HepG2 (cell line): ENCODE results near the gene ABHD6. TPM values are rescaled to one million over a fixed set of nuclear protein-coding genes. Genes with fewer than 3 reads are reported as not detected.
A peak's percentile ranks its signal among the peaks of the same experiment; 100 is the strongest.

Source experiments
- FOSL2 ChIP-seq: sonication (generic); formaldehyde crosslinking; IDR thresholded peaks from 2 replicates; pipeline ENCODE4 v1.4.0; 2020; ENCODE audit warnings: missing genetic modification reagents
- FOXK1 ChIP-seq: sonication (generic); formaldehyde crosslinking; IDR thresholded peaks from 2 replicates; pipeline ENCODE4 v1.4.0; 2020; ENCODE audit warnings: low read depth, missing genetic modification reagents, borderline replicate concordance
- MAF1 ChIP-seq: sonication (generic); formaldehyde crosslinking; IDR thresholded peaks from 2 replicates; pipeline ENCODE4 v1.5.0; 2020; ENCODE audit warnings: missing genetic modification reagents, borderline replicate concordance
- SAFB2 ChIP-seq: sonication (generic); formaldehyde crosslinking; IDR thresholded peaks from 2 replicates; pipeline ENCODE4 v1.5.1; 2020; ENCODE audit warnings: missing genetic modification reagents, low read depth, mild to moderate bottlenecking, borderline replicate concordance
- SCMH1 ChIP-seq: sonication (generic); formaldehyde crosslinking; IDR thresholded peaks from 2 replicates; pipeline ENCODE4 v1.9.0; 2021; ENCODE audit warnings: missing genetic modification reagents, mild to moderate bottlenecking, borderline replicate concordance
- SIN3B ChIP-seq: fragments of 150-350 bp; IDR thresholded peaks from 2 replicates; pipeline ENCODE4 v1.6.1; 2014; ENCODE audit warnings: low read length
- SIX1 ChIP-seq: sonication (generic); formaldehyde crosslinking; IDR thresholded peaks from 2 replicates; pipeline ENCODE4 v1.4.0; 2020; ENCODE audit warnings: missing genetic modification reagents, borderline replicate concordance
- SNAPC2 ChIP-seq: sonication (generic); formaldehyde crosslinking; IDR thresholded peaks from 2 replicates; pipeline ENCODE4 v1.8.1; 2022; ENCODE audit warnings: mild to moderate bottlenecking, missing genetic modification reagents
- YY1 ChIP-seq: IDR thresholded peaks from 2 replicates; pipeline ENCODE4 v1.6.1; 2011; ENCODE audit warnings: low read length, low read depth, moderate library complexity, mild to moderate bottlenecking; ENCODE audit not compliant: insufficient read depth, insufficient replicate concordance
- ZFP36 ChIP-seq: fragments of 150-350 bp; IDR thresholded peaks from 2 replicates; pipeline ENCODE4 v1.6.1; 2018; ENCODE audit warnings: borderline replicate concordance, low read length, low read depth; ENCODE audit not compliant: partially characterized antibody
- ZNF234 ChIP-seq: sonication (generic); formaldehyde crosslinking; conservative IDR thresholded peaks from 2 replicates; pipeline ENCODE4 v1.5.1; 2020; ENCODE audit warnings: mild to moderate bottlenecking, missing genetic modification reagents
- ZNF354B ChIP-seq: sonication (generic); formaldehyde crosslinking; IDR thresholded peaks from 2 replicates; pipeline ENCODE4 v1.8.0; 2022; ENCODE audit warnings: mild to moderate bottlenecking, missing genetic modification reagents
- ZNF660 ChIP-seq: sonication (generic); formaldehyde crosslinking; IDR thresholded peaks from 2 replicates; pipeline ENCODE4 v1.5.1; 2020; ENCODE audit warnings: mild to moderate bottlenecking, low read depth, missing genetic modification reagents, borderline replicate concordance
- ZNF788 ChIP-seq: sonication (generic); formaldehyde crosslinking; IDR thresholded peaks from 2 replicates; pipeline ENCODE4 v1.5.0; 2020; ENCODE audit warnings: mild to moderate bottlenecking, missing genetic modification reagents, borderline replicate concordance
- polyA plus RNA-seq, 8 experiments: library from polyadenylated mRNA; depleted of rRNA in 3 of 8; stranded (reverse) in 7 of 8; unstranded in 1 of 8; fragments of >200 nt; fragmentation: Illumina TruSeq in 4 of 8; extraction: Trizol in 4 of 8; gene quantifications; 2 replicates each; pipeline versions ENCODE4 v1.2.1 to v1.2.3, GENCODE V29; 2011 to 2016; ENCODE audit warnings: low read depth in 4 of 8, missing spikeins in 1 of 8, mixed read lengths in 1 of 8; ENCODE audit not compliant: insufficient read depth in 1 of 8
- total RNA-seq, 5 experiments: library from RNA; depleted of rRNA; stranded (reverse); fragments of >200 nt; fragmentation: Illumina TruSeq; extraction: Trizol; gene quantifications; 2 replicates each; pipeline ENCODE4 v1.2.3, GENCODE V29; 2016; ENCODE audit warnings: low read depth in 1 of 5
- TF ChIP-seq, protein P1 (sequence below): sonication (generic); formaldehyde crosslinking; IDR thresholded peaks from 2 replicates; pipeline ENCODE4 v1.4.0; 2020; ENCODE audit warnings: missing genetic modification reagents
- TF ChIP-seq, protein P2 (sequence below): sonication (generic); formaldehyde crosslinking; IDR thresholded peaks from 2 replicates; pipeline ENCODE4 v1.8.0; 2023; ENCODE audit warnings: mild to moderate bottlenecking, missing genetic modification reagents
- TF ChIP-seq, protein P3 (sequence below): sonication (generic); formaldehyde crosslinking; conservative IDR thresholded peaks from 2 replicates; pipeline ENCODE4 v1.4.0; 2020; ENCODE audit warnings: missing genetic modification reagents
- TF ChIP-seq, protein P4 (sequence below): sonication (generic); formaldehyde crosslinking; IDR thresholded peaks from 2 replicates; pipeline ENCODE4 v1.5.1; 2020; ENCODE audit warnings: mild to moderate bottlenecking, missing genetic modification reagents

ABHD6 gene
- total and polyA plus RNA-seq, 2 of the 13 experiments (the other 11 are each of a cell fraction or from before 2014, with no cell fraction given): 9.0 to 17.2 TPM

DNA sequence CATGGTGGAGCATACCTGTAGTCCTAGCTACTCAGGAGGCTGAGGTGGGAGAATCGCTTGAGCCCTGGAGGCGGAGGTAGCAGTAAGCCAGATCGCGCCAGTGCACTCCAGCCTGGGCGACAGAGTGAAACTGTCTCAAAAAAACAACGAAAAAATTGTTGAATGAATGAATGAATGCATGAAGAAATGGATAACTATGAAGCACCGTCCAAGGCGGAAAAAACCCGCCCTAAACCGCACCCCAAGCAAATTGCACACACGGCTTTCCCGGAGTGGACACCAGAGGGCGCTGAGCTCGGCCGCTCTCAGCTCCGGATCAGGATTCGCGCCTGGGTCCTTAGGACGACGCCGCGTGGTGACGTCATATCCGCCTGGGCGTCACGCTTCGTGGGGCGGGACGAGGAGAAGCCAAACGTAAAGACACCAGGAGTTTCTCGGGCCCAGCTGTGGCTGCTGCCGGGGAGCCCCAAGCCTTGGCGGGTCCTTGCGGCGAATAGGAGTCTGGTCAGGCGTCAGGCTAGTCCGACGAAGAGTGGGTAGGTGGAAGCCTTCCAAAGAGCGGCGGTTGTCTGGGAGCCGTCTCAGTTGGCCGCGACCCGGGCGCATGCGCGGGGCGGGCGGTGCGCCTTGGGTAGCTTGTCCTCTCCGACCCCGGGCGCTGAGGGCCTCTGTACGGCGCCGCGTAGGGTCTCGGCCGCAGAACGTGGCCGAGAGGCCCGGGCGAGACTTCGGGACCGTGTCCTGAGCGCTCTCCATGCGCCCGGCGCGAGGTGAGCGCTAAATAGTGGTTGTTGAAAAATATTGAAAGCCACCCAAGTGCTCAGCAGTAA, 68.5 kb downstream of the ABHD6 start, which contains the start of the genes HTD2 and RPP14 (continued):
- TF ChIP-seq, protein P1, sequence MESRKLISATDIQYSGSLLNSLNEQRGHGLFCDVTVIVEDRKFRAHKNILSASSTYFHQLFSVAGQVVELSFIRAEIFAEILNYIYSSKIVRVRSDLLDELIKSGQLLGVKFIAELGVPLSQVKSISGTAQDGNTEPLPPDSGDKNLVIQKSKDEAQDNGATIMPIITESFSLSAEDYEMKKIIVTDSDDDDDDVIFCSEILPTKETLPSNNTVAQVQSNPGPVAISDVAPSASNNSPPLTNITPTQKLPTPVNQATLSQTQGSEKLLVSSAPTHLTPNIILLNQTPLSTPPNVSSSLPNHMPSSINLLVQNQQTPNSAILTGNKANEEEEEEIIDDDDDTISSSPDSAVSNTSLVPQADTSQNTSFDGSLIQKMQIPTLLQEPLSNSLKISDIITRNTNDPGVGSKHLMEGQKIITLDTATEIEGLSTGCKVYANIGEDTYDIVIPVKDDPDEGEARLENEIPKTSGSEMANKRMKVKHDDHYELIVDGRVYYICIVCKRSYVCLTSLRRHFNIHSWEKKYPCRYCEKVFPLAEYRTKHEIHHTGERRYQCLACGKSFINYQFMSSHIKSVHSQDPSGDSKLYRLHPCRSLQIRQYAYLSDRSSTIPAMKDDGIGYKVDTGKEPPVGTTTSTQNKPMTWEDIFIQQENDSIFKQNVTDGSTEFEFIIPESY: peak; percentile 77
- 0 out of 2 replicates have a peak, but pooled peaks have one; percentile 81 for TF ChIP-seq ZNF234
- TF ChIP-seq, protein P2, sequence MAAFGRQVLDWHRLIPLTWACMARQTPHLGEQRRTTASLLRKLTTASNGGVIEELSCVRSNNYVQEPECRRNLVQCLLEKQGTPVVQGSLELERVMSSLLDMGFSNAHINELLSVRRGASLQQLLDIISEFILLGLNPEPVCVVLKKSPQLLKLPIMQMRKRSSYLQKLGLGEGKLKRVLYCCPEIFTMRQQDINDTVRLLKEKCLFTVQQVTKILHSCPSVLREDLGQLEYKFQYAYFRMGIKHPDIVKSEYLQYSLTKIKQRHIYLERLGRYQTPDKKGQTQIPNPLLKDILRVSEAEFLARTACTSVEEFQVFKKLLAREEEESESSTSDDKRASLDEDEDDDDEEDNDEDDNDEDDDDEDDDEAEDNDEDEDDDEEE (CRISPR knock-in tag): peak; percentile 11; the same call in 1 of the 2 replicates
- TF ChIP-seq SAFB2: peak; percentile 68; the same call in 1 of the 2 replicates
- TF ChIP-seq SIN3B: no peak
- TF ChIP-seq, protein P3, sequence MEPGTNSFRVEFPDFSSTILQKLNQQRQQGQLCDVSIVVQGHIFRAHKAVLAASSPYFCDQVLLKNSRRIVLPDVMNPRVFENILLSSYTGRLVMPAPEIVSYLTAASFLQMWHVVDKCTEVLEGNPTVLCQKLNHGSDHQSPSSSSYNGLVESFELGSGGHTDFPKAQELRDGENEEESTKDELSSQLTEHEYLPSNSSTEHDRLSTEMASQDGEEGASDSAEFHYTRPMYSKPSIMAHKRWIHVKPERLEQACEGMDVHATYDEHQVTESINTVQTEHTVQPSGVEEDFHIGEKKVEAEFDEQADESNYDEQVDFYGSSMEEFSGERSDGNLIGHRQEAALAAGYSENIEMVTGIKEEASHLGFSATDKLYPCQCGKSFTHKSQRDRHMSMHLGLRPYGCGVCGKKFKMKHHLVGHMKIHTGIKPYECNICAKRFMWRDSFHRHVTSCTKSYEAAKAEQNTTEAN (CRISPR knock-in tag): no peak; the same call in none of the 2 replicates
- 0 out of 2 replicates have a peak, but pooled peaks have one; percentile 41 for TF ChIP-seq SIX1 (CRISPR knock-in tag)
- peak; percentile 96; the same call in 1 of the 2 replicates for TF ChIP-seq ZNF788
- TF ChIP-seq ZNF354B: no peak
- no peak for TF ChIP-seq ZNF660 (CRISPR knock-in tag)
- TF ChIP-seq, protein P4, sequence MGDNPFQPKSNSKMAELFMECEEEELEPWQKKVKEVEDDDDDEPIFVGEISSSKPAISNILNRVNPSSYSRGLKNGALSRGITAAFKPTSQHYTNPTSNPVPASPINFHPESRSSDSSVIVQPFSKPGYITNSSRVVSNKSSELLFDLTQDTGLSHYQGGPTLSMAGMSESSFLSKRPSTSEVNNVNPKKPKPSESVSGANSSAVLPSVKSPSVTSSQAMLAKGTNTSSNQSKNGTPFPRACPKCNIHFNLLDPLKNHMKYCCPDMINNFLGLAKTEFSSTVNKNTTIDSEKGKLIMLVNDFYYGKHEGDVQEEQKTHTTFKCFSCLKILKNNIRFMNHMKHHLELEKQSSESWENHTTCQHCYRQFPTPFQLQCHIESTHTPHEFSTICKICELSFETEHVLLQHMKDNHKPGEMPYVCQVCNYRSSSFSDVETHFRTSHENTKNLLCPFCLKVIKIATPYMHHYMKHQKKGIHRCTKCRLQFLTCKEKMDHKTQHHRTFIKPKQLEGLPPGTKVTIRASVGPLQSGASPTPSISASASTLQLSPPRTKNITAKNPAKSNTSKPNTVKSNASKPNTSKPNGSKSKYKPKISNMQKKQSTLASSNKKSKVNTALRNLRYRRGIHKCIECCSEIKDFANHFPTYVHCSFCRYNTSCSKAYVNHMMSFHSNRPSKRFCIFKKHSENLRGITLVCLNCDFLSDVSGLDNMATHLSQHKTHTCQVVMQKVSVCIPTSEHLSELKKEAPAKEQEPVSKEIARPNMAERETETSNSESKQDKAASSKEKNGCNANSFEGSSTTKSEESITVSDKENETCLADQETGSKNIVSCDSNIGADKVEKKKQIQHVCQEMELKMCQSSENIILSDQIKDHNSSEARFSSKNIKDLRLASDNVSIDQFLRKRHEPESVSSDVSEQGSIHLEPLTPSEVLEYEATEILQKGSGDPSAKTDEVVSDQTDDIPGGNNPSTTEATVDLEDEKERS (CRISPR knock-in tag): peak; percentile 85; the same call in 1 of the 2 replicates
- no peak for TF ChIP-seq SCMH1 (CRISPR knock-in tag)
- no peak; the same call in 1 of the 2 replicates for TF ChIP-seq SNAPC2 (CRISPR knock-in tag)
- peak; percentile 86 for TF ChIP-seq FOXK1 (CRISPR knock-in tag)
- TF ChIP-seq ZFP36: peak; percentile 7
- TF ChIP-seq FOSL2 (CRISPR knock-in tag): peak; percentile 79
- peak; percentile 68 for TF ChIP-seq YY1
- no peak for TF ChIP-seq MAF1 (CRISPR knock-in tag)
